Colonic mucosa (tissue), 4 donors: Measurements from ENCODE around the gene TDG. TPM values are rescaled to one million over a fixed set of nuclear protein-coding genes. Genes with fewer than 3 reads are reported as not detected.

Experiments used
- DNase-seq: peaks from one replicate; pipeline ENCODE4 v3.0.0-alpha.2; 2020
- H3K27ac ChIP-seq: fragments of 200-600 bp; one replicate; pipeline ENCODE4 v1.8.0; 2021
- H3K27me3 ChIP-seq: fragments of 200-600 bp; one replicate; pipeline ENCODE4 v1.8.0; 2021
- H3K36me3 ChIP-seq: fragments of 200-600 bp; one replicate; pipeline ENCODE4 v1.8.0; 2021
- H3K4me1 ChIP-seq: fragments of 200-600 bp; one replicate; pipeline ENCODE4 v1.8.0; 2021; ENCODE audit warnings: mild to moderate bottlenecking
- H3K4me3 ChIP-seq: fragments of 200-600 bp; one replicate; pipeline ENCODE4 v1.8.0; 2021
- H3K9ac ChIP-seq, 2 donors: one replicate each; pipeline ENCODE4 v1.7.0; 2013; ENCODE audit warnings: control low read depth in 2 of 2, low read depth in 2 of 2, low read length in 2 of 2
- H3K9me3 ChIP-seq: fragments of 200-600 bp; one replicate; pipeline ENCODE4 v1.8.0; 2021
- intact Hi-C: fragments of 100-400 bp; cut with DNase I; formaldehyde crosslinking; loops from one replicate; pipeline ENCODE4 v1.14.1; 2022
- total RNA-seq, 2 donors: library from RNA; stranded (reverse); fragmentation: NEBNext Ultra II Directional in 1 of 2; extraction: Animal tissue kit (Norgen Biotek cat#: 25700) in 1 of 2; gene quantifications; one replicate each; pipeline ENCODE4 v1.2.1, GENCODE V29; 2021
- TF ChIP-seq, protein P1 (sequence below): fragments of 200-600 bp; IDR thresholded peaks from one replicate; pipeline ENCODE4 v1.8.0; 2022; ENCODE audit warnings: antibody characterized with exemption, mild to moderate bottlenecking
- donor health status: healthy.
- donor health status: DM: no; HTN: no; CAD: no.
- donor health status: DM: no; HTN: no; CAD: no.

The TDG gene
- total RNA-seq, 2 donors from 2014 or later, result 24.0 to 29.9 TPM

GRCh38 chr12:103956509-103957027 is 9.1 kb upstream of the TDG start:
- peak overlapping the region; percentile 91 for H3K27ac ChIP-seq
- peak overlapping the region; percentile 85 to 88 for H3K9ac ChIP-seq
- peaks cover 4% of the 10 kb centered on the region for H3K4me1 ChIP-seq
- no peaks in the 10 kb centered on the region for H3K27me3 ChIP-seq
- TF ChIP-seq, protein P1, sequence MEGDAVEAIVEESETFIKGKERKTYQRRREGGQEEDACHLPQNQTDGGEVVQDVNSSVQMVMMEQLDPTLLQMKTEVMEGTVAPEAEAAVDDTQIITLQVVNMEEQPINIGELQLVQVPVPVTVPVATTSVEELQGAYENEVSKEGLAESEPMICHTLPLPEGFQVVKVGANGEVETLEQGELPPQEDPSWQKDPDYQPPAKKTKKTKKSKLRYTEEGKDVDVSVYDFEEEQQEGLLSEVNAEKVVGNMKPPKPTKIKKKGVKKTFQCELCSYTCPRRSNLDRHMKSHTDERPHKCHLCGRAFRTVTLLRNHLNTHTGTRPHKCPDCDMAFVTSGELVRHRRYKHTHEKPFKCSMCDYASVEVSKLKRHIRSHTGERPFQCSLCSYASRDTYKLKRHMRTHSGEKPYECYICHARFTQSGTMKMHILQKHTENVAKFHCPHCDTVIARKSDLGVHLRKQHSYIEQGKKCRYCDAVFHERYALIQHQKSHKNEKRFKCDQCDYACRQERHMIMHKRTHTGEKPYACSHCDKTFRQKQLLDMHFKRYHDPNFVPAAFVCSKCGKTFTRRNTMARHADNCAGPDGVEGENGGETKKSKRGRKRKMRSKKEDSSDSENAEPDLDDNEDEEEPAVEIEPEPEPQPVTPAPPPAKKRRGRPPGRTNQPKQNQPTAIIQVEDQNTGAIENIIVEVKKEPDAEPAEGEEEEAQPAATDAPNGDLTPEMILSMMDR, result no peak
- no peaks in the 10 kb centered on the region for H3K9me3 ChIP-seq
- H3K4me3 ChIP-seq, result peak overlapping the region; percentile 96
- intact Hi-C loops, result no loop called here
- no peaks in the 10 kb centered on the region for H3K36me3 ChIP-seq
- peak; percentile 52 for DNase-seq

DNA sequence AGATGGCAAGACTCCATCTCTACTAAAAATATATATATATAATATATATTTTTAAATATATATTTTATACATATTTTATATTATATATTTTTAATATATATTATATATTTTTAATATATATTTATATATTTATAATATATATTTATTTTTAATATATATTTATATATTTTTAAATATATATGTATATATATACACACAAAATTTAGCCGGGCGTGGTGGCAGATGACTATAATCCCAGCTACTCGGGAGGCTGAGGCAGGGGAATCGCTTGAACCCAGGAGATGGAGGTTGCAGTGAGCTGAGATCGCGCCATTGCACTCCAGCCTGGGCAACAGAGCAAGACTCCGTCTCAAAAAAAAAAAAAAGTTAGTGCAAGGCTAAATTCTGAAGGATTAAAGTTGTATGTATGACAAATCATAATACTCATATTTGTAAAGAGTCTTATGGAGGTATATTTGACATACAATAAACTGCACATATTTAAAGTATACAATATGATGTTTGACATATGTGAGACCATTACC is 7.7 kb upstream of the TDG start:
- Histone ChIP-seq H3K27ac (peak overlapping the region; percentile 91), H3K9me3 (no peaks in the 10 kb centered on the region), H3K4me1 (peaks cover 4% of the 10 kb centered on the region), H3K27me3 (no peaks in the 10 kb centered on the region), H3K4me3 (peak overlapping the region; percentile 96), H3K9ac (no peak overlapping the region), H3K36me3 (no peaks in the 10 kb centered on the region)
- TF ChIP-seq, protein P1, result no peak
- intact Hi-C loops, result no loop called here
- DNase-seq, result no peak

- intact Hi-C loops, result no loop called here
- no peak overlapping the region for H3K27ac ChIP-seq
- TF ChIP-seq, protein P1, result no peak
- DNase-seq, result no peak
- H3K36me3 ChIP-seq, result no peaks in the 10 kb centered on the region
- no peak overlapping the region for H3K4me3 ChIP-seq
- H3K9ac ChIP-seq, result no peak overlapping the region
- H3K27me3 ChIP-seq, result no peaks in the 10 kb centered on the region
- H3K9me3 ChIP-seq, result no peaks in the 10 kb centered on the region
- H3K4me1 ChIP-seq, result peaks cover 4% of the 10 kb centered on the region
These were observed 7.1 kb upstream of the TDG start for GRCh38 chr12:103958621-103959020.

DNA sequence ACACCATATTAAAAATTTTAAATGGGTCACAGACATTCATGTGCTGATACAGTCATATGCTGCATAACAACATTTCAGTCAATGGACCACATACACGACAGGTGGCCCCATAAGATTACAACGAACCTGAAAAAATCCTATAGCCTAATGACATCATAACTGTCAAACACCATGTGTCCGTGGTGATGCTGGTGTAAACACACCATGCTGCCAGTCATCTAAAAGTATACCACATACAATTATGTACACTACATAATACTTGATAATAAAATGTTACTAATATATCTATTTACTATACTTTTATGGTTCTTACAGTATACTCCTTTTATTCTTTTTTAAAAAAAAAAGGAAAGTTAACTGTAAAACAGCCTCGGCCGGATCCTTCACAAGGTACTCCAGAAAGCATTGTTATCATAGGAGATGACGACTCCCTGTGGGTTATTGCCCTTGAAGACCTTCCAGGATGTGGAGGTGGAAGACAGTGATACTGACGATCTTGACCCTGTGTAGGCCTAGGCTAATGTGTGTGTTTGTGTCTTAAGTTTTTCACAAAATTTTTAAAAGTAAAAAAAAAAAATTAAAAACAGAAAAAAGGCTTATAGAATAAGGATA is 5.0 kb upstream of the TDG start:
- DNase-seq, result no peak
- no peaks in the 10 kb centered on the region for H3K9me3 ChIP-seq
- H3K27me3 ChIP-seq, result no peaks in the 10 kb centered on the region
- H3K9ac ChIP-seq, result no peak overlapping the region
- no peak overlapping the region for H3K4me3 ChIP-seq
- intact Hi-C loops, result no loop called here
- peaks cover 4% of the 10 kb centered on the region for H3K4me1 ChIP-seq
- TF ChIP-seq, protein P1, result no peak
- no peaks in the 10 kb centered on the region for H3K36me3 ChIP-seq
- H3K27ac ChIP-seq, result no peak overlapping the region

GRCh38 chr12:103962493-103962892 is 3.2 kb upstream of the TDG start:
- intact Hi-C loops, result no loop called here

More at GRCh38 chr12:103962493-103962892, 3.2 kb upstream of the TDG start:
- Histone ChIP-seq H3K4me3 (no peak overlapping the region), H3K36me3 (no peaks in the 10 kb centered on the region), H3K4me1 (peaks cover 2% of the 10 kb centered on the region), H3K9ac (no peak overlapping the region), H3K9me3 (no peaks in the 10 kb centered on the region), H3K27ac (no peak overlapping the region), H3K27me3 (no peaks in the 10 kb centered on the region)
- no peak for DNase-seq
- TF ChIP-seq, protein P1, result no peak
